Right lobe of liver (tissue), 4 donors: Measurements from ENCODE around the gene PLD6.

Source experiments
- CTCF ChIP-seq, 4 donors: fragments of 200-600 bp in 3 of 4; fragments of 450-650 bp in 1 of 4; IDR thresholded peaks; one replicate each; pipeline versions ENCODE4 v1.5.1 to v1.8.0; 2016 to 2022; ENCODE audit warnings: antibody characterized with exemption in 4 of 4, mild to moderate bottlenecking in 2 of 4
- POLR2A ChIP-seq: fragments of 450-650 bp; IDR thresholded peaks from one replicate; pipeline ENCODE4 v1.6.1; 2017; ENCODE audit warnings: antibody characterized with exemption, mild to moderate bottlenecking
- donor health status: DM: no; HTN: no; CAD: no.
- donor health status: DM: no; HTN: no; CAD: no.
- donor health status: DM: no; HTN: yes; CAD: no.

GRCh38 chr17:17161121-17161520 is 45.0 kb downstream of the PLD6 start:
- TF ChIP-seq CTCF (IDR thresholded peaks at IDR 0.05) = no peak
- TF ChIP-seq POLR2A = no peak
